Upper lobe of right lung (tissue), 1 donor: ENCODE measurements around the gene SMAD3. TPM values are rescaled to one million over a fixed set of nuclear protein-coding genes. Genes with fewer than 3 reads are reported as not detected.

Experiments used
- ATAC-seq: fragments of 200-7000 bp; cut with Tn5 transposase; one replicate; pipeline ENCODE4 v1.9.1; 2020; ENCODE audit warnings: mild to moderate bottlenecking, moderate library complexity
- DNase-seq: peaks from one replicate; pipeline ENCODE4 v3.0.0-alpha.2; 2020
- H3K27ac ChIP-seq: fragments of 200-600 bp; one replicate; pipeline ENCODE4 v1.8.0; 2022
- H3K27me3 ChIP-seq: fragments of 200-600 bp; one replicate; pipeline ENCODE4 v1.8.0; 2022; ENCODE audit warnings: mild to moderate bottlenecking
- H3K36me3 ChIP-seq: fragments of 200-600 bp; one replicate; pipeline ENCODE4 v1.8.0; 2022
- H3K4me1 ChIP-seq: fragments of 200-600 bp; one replicate; pipeline ENCODE4 v1.8.0; 2022
- H3K4me3 ChIP-seq: fragments of 200-600 bp; one replicate; pipeline ENCODE4 v1.8.0; 2022; ENCODE audit warnings: mild to moderate bottlenecking
- H3K9me3 ChIP-seq: fragments of 200-600 bp; one replicate; pipeline ENCODE4 v1.8.0; 2022
- intact Hi-C: fragments of 100-400 bp; cut with DNase I; formaldehyde crosslinking; loops from one replicate; pipeline ENCODE4 v1.11.0; 2022
- total RNA-seq: library from RNA; stranded (reverse); fragmentation: NEBNext Ultra II Directional; extraction: Animal tissue kit (Norgen Biotek cat#: 25700); gene quantifications from one replicate; pipeline ENCODE4 v1.2.1, GENCODE V29; 2021
- TF ChIP-seq, protein P1 (sequence below): fragments of 200-600 bp; IDR thresholded peaks from one replicate; pipeline ENCODE4 v1.8.0; 2022; ENCODE audit warnings: antibody characterized with exemption
- donor health status: DM: no; HTN: yes; CAD: no; lungs with severe emphysema.

The SMAD3 gene
- total RNA-seq, 1 donor from 2014 or later = 31.6 TPM

DNA sequence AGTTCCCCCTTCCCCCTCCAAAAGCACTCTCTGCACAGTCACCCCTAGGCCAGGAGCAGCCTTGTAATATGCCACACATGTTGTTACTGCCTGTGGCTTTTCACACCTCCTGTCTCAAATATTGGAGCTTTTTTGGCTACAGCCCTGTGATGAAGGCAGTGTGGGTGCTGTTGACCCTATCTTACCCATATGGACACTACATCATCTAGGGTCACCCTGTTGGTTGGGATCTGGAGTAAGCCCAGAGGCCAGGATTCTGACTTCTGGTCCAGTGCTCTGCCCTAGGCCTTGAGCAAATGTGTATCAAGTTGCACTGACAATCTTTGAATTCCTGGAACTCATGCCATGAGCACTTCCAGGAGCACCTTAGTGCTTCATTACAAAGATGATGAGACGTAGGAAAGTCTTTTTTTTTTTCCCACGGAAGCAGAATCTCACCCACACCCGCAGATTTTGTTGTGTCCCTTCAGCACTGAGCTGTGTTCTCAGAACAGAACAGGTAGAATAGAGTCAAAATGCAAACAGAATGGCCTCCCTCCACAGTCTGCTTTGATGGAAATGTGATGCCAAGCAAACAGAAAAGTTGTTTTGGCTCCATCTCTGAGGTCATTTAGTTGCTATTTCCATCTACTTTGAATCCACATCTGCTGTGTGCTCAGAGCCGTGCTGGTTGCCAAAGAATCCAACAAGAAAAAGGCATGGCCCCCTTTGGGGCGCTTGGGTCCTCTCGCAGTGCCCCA, 49.6 kb downstream of the SMAD3 start:
- TF ChIP-seq, protein P1, sequence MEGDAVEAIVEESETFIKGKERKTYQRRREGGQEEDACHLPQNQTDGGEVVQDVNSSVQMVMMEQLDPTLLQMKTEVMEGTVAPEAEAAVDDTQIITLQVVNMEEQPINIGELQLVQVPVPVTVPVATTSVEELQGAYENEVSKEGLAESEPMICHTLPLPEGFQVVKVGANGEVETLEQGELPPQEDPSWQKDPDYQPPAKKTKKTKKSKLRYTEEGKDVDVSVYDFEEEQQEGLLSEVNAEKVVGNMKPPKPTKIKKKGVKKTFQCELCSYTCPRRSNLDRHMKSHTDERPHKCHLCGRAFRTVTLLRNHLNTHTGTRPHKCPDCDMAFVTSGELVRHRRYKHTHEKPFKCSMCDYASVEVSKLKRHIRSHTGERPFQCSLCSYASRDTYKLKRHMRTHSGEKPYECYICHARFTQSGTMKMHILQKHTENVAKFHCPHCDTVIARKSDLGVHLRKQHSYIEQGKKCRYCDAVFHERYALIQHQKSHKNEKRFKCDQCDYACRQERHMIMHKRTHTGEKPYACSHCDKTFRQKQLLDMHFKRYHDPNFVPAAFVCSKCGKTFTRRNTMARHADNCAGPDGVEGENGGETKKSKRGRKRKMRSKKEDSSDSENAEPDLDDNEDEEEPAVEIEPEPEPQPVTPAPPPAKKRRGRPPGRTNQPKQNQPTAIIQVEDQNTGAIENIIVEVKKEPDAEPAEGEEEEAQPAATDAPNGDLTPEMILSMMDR = no peak
- Histone ChIP-seq H3K4me1 (peaks cover 51% of the 10 kb centered on the region), H3K9me3 (no peaks in the 10 kb centered on the region), H3K27me3 (no peaks in the 10 kb centered on the region), H3K36me3 (no peaks in the 10 kb centered on the region), H3K27ac (no peak overlapping the region), H3K4me3 (no peak overlapping the region)
- DNase-seq = no peak
- ATAC-seq = no peak
- intact Hi-C loops = no loop called here

DNA sequence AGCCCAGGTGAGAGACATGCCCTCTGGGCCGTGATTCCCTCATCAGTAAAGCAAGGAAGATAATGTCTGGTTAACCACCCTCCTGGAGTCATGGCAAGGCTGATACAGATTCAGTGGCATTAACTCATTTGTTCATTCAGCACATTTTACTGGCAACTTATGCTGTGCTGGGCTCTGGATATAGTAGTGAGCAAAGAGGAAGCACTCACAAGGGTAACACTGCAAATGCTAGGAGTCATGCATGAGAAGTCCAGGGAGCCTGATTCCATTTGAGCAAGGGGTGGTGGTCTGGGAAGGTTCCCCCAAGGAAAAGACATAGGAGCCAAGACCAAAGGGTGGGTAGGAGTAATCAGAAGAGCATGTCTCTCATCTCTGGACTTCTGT, 50.2 kb downstream of the SMAD3 start:
- TF ChIP-seq, protein P1 = no peak
- DNase-seq (no peak), ATAC-seq (no peak)
- Histone ChIP-seq H3K9me3 (no peaks in the 10 kb centered on the region), H3K4me3 (no peak overlapping the region), H3K4me1 (peaks cover 53% of the 10 kb centered on the region), H3K36me3 (no peaks in the 10 kb centered on the region), H3K27ac (no peak overlapping the region), H3K27me3 (no peaks in the 10 kb centered on the region)
- intact Hi-C loops = no loop called here

DNA sequence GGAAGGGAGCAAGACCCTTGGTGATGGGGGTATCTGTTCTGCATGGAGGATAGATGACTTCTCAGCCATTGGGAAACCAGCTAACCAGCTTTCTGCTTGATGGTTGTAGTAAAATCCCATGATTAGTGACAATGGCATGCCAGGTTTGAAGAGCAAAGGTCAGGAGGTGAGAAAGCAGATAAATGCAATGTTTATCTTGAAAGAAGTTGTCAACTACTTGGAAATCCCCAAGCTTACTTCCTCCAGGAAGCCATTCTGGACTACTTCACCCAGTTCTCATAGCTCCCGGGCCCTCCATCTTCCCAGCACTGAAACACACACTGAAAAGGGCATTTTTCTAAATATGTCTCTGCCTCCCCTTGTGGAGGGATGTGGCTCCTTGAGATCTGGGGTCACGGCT, 51.3 kb downstream of the SMAD3 start:
- no peaks in the 10 kb centered on the region for H3K27me3 ChIP-seq
- TF ChIP-seq, protein P1 = no peak
- H3K27ac ChIP-seq = no peak overlapping the region
- H3K4me3 ChIP-seq = no peak overlapping the region
- ATAC-seq = no peak
- H3K4me1 ChIP-seq = peaks cover 61% of the 10 kb centered on the region
- DNase-seq = no peak
- no peaks in the 10 kb centered on the region for H3K36me3 ChIP-seq
- no peaks in the 10 kb centered on the region for H3K9me3 ChIP-seq
- intact Hi-C loops = no loop called here

DNA sequence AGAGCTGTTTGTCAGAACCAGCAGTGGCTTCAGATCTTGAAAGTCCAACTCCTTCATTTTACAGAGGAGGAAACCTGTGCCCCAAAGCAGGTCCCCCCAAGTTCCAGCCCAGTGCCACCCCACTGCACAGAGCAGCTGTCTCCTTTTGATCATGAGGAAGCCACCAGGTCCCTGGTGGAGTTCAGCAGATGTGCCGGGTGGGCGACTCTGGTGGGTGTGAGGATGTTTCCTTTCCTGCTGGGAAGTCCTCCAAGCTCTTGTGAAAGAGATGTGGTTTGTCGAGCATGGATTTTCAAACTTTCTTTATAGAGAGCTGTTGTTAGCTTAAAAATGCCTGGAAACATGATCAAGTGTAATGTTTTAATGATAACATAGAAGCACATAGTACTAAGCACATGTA, 52.0 kb downstream of the SMAD3 start:
- TF ChIP-seq, protein P1 = no peak
- Histone ChIP-seq H3K27me3 (no peaks in the 10 kb centered on the region), H3K9me3 (no peaks in the 10 kb centered on the region), H3K4me1 (peaks cover 67% of the 10 kb centered on the region), H3K36me3 (no peaks in the 10 kb centered on the region), H3K27ac (no peak overlapping the region), H3K4me3 (no peak overlapping the region)
- DNase-seq (no peak), ATAC-seq (no peak)
- intact Hi-C loops = no loop called here

DNA sequence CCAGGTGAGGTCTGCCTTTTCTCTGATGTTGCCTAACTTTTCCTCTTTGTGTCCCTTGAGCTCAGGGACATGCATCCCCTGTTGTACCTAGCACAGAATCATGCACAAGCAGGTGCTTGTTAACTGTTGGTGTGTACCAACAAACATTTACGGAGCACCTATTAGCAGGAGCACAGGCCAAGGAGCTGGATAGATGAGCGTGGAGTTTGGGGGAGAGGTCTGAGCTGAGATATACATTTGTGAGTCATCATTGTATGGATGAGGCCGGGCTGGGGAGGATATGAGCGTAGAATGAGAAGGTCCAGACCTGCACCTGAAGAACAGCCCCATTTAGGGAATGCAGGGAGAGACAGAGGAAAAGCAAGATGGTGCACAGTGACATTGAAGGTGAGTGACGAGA, 53.4 kb downstream of the SMAD3 start:
- Histone ChIP-seq H3K4me3 (no peak overlapping the region), H3K4me1 (peaks cover 67% of the 10 kb centered on the region)
- intact Hi-C loops = no loop called here

More for the DNA sequence above, 53.4 kb downstream of the SMAD3 start:
- TF ChIP-seq, protein P1 = no peak
- DNase-seq = no peak
- Histone ChIP-seq H3K27ac (no peak overlapping the region), H3K36me3 (no peaks in the 10 kb centered on the region), H3K9me3 (no peaks in the 10 kb centered on the region), H3K27me3 (no peaks in the 10 kb centered on the region)
- ATAC-seq = no peak
